GM12878 (cell line): ENCODE measurements around the gene EHBP1L1. TPM values are rescaled to one million over a fixed set of nuclear protein-coding genes. Genes with fewer than 3 reads are reported as not detected.

Experiments
- ATAC-seq: fragments of 200-7000 bp; cut with Tn5 transposase; 3 replicates; pipeline ENCODE4 v1.9.1; 2020; ENCODE audit warnings: mild to moderate bottlenecking, moderate library complexity
- BruUV-seq: library from RNA; stranded (reverse); fragments of 400-500 nt; replicated peaks from 2 replicates; lab custom pipeline; 2021; lab: Mats Ljungman, UMichigan
- CTCF ChIA-PET: fragments of 300-600 bp; sonication (Branson Sonifier 250); formaldehyde crosslinking; extraction: SDS; loops from one replicate; lab custom pipeline; 2021; ENCODE audit warnings: inconsistent platforms; lab: Yijun Ruan, JAX
- POLR2A ChIA-PET: fragments of 350-600 bp; formaldehyde crosslinking; extraction: SDS; loops from one replicate; lab custom pipeline; 2021; ENCODE audit warnings: inconsistent platforms; lab: Charles Lee
- RAD21 ChIA-PET: fragments of 300-600 bp; sonication (Branson Sonifier 250); formaldehyde crosslinking; loops from one replicate; lab custom pipeline; 2023; ENCODE audit warnings: antibody characterized with exemption; ENCODE audit not compliant: unreplicated experiment; lab: Charles Lee
- SMC1A ChIA-PET: fragments of 300-600 bp; sonication (Branson Sonifier 250); formaldehyde crosslinking; loops from one replicate; lab custom pipeline; 2023; ENCODE audit not compliant: unreplicated experiment, uncharacterized antibody; lab: Charles Lee
- DNase-seq: peaks from one replicate; pipeline ENCODE4 v3.0.0-alpha.2; 2011; ENCODE audit warnings: low read depth, low spot score
- FAIRE-seq: peaks from 3 replicates; lab custom pipeline; 2011; peaks lifted over from hg19 to GRCh38; lab: Jason Lieb, UNC
- H2AFZ ChIP-seq: 2 replicates; pipeline ENCODE4 v1.6.0; 2011; ENCODE audit warnings: low read depth, low read length, control low read depth; ENCODE audit not compliant: control insufficient read depth
- H3K27ac ChIP-seq: 2 replicates; pipeline ENCODE4 v1.5.1; 2011; ENCODE audit warnings: control low read depth; ENCODE audit not compliant: control insufficient read depth, insufficient read depth
- H3K27me3 ChIP-seq, 2 experiments: replicated peaks in 1 of 2; 2 replicates each; pipeline versions ENCODE4 v1.6.0 to v1.6.1; 2011; ENCODE audit warnings: low read length in 1 of 2; ENCODE audit not compliant: control insufficient read depth in 2 of 2, insufficient read depth in 2 of 2
- H3K36me3 ChIP-seq, 2 experiments: 2 replicates each; pipeline ENCODE4 v1.5.1; 2011; ENCODE audit warnings: low read length in 1 of 2; ENCODE audit not compliant: control insufficient read depth in 2 of 2, insufficient read depth in 2 of 2
- H3K4me1 ChIP-seq: 2 replicates; pipeline ENCODE4 v1.6.1; 2011; ENCODE audit warnings: mild to moderate bottlenecking, low read length, moderate library complexity, mixed read lengths; ENCODE audit not compliant: control insufficient read depth, insufficient read depth
- H3K4me2 ChIP-seq: 2 replicates; pipeline ENCODE4 v1.6.0; 2011; ENCODE audit warnings: control low read depth; ENCODE audit not compliant: control insufficient read depth, insufficient read depth
- H3K4me3 ChIP-seq: fragments of 200-600 bp; sonication (generic); 2 replicates; pipeline ENCODE4 v1.5.1; 2016
- H3K79me2 ChIP-seq: 2 replicates; pipeline ENCODE4 v1.6.0; 2011; ENCODE audit warnings: low read length; ENCODE audit not compliant: control insufficient read depth, insufficient read depth
- H3K9ac ChIP-seq: 2 replicates; pipeline ENCODE4 v1.8.0; 2011; ENCODE audit warnings: low read length, control low read depth, mixed read lengths; ENCODE audit not compliant: control insufficient read depth, insufficient read depth
- H3K9me3 ChIP-seq: replicated peaks from 3 replicates; pipeline ENCODE4 v1.5.1; 2011; ENCODE audit warnings: mild to moderate bottlenecking, low read length; ENCODE audit not compliant: control insufficient read depth, insufficient read depth
- H4K20me1 ChIP-seq: 2 replicates; pipeline ENCODE4 v1.6.0; 2011; ENCODE audit not compliant: control insufficient read depth, insufficient read depth
- BACH1 ChIP-seq: fragments of 450-650 bp; IDR thresholded peaks from 2 replicates; pipeline ENCODE4 v1.6.1; 2017; ENCODE audit warnings: mild to moderate bottlenecking, borderline replicate concordance
- BCL11A ChIP-seq: IDR thresholded peaks from 2 replicates; pipeline ENCODE4 v1.6.1; 2011; ENCODE audit warnings: low read depth, low read length
- FOXK2 ChIP-seq: fragments of 450-650 bp; IDR thresholded peaks from 2 replicates; pipeline ENCODE4 v1.6.1; 2017; ENCODE audit warnings: mild to moderate bottlenecking, moderate library complexity
- FOXM1 ChIP-seq: IDR thresholded peaks from 2 replicates; pipeline ENCODE4 v1.6.1; 2012; ENCODE audit warnings: low read depth, mild to moderate bottlenecking, inconsistent platforms, low read length, moderate library complexity
- HDAC6 ChIP-seq: fragments of 200-600 bp; sonication (generic); IDR thresholded peaks from one replicate; pipeline ENCODE4 v1.8.0; 2017; ENCODE audit warnings: antibody characterized with exemption; ENCODE audit not compliant: unreplicated experiment
- POLR2AphosphoS2 ChIP-seq: IDR thresholded peaks from 2 replicates; pipeline ENCODE4 v1.6.1; 2011; ENCODE audit warnings: low read depth, mild to moderate bottlenecking, low read length, improper control_type of control experiment, moderate library complexity
- SREBF1 ChIP-seq: IDR thresholded peaks from 2 replicates; pipeline ENCODE4 v1.6.1; 2012; ENCODE audit warnings: mild to moderate bottlenecking, low read length
- TBL1XR1 ChIP-seq: IDR thresholded peaks from 2 replicates; pipeline ENCODE4 v1.6.1; 2012; ENCODE audit warnings: low read depth, low read length, improper control_type of control experiment
- TCF12 ChIP-seq: IDR thresholded peaks from 2 replicates; pipeline ENCODE4 v1.6.1; 2011; ENCODE audit warnings: low read depth, mild to moderate bottlenecking, low read length
- ZNF207 ChIP-seq: fragments of 450-650 bp; IDR thresholded peaks from 2 replicates; pipeline ENCODE4 v1.6.1; 2014; ENCODE audit warnings: antibody characterized with exemption, mild to moderate bottlenecking, borderline replicate concordance
- ZZZ3 ChIP-seq: IDR thresholded peaks from 2 replicates; pipeline ENCODE4 v1.6.1; 2011; ENCODE audit warnings: low read depth; ENCODE audit not compliant: control insufficient read depth, insufficient read length
- WGBS: methylation state at CpG from one replicate; pipeline ENCODE4 v1.1.6; 2016; ENCODE audit warnings: low lambda C conversion rate; ENCODE audit not compliant: insufficient replicate concordance, insufficient coverage; ENCODE audit errors: missing lambda C conversion rate; 5-methylcytosine and 5-hydroxymethylcytosine counted together
- in situ Hi-C: fragments of 300-500 bp; cut with MboI; formaldehyde crosslinking; loops from 9 replicates; pipeline ENCODE4 v1.14.3; 2018; ENCODE audit warnings: mixed read lengths
- intact Hi-C: fragments of 100-400 bp; cut with micrococcal nuclease; formaldehyde crosslinking; loops from one replicate; pipeline ENCODE4 v1.14.2; 2022; ENCODE audit not compliant: unreplicated experiment
- polyA plus RNA-seq, 11 experiments: library from polyadenylated mRNA; depleted of rRNA in 4 of 11; unstranded in 6 of 11; stranded (reverse) in 5 of 11; fragments of >200 nt; fragmentation: Nextera tagmentation in 4 of 11; fragmentation: Illumina TruSeq in 1 of 11; extraction: Ambion mirVana in 4 of 11; extraction: Trizol in 1 of 11; gene quantifications; 1 replicate in 1 of 11; 2 replicates in 10 of 11; pipeline versions ENCODE4 v1.2.1 to v1.2.3, GENCODE V29; 2011 to 2016; ENCODE audit warnings: inconsistent platforms in 2 of 11, missing spikeins in 2 of 11, low read depth in 1 of 11
- total RNA-seq, 4 experiments: library from RNA; depleted of rRNA in 3 of 4; stranded (reverse); fragments of >200 nt in 3 of 4; fragmentation: Illumina TruSeq in 1 of 4; extraction: Trizol in 1 of 4; gene quantifications; 2 replicates each; pipeline versions ENCODE4 v1.2.1 to v1.2.3, GENCODE V29; 2013 to 2021
- TF ChIP-seq, protein P1 (sequence below): fragments of 450-650 bp; formaldehyde crosslinking; IDR thresholded peaks from 2 replicates; pipeline ENCODE4 v1.4.0; 2022; ENCODE audit warnings: mild to moderate bottlenecking, moderate library complexity
- TF ChIP-seq, protein P2 (sequence below): IDR thresholded peaks from 2 replicates; pipeline ENCODE4 v1.6.1; 2011; ENCODE audit warnings: low read depth, mild to moderate bottlenecking, low read length, moderate library complexity, borderline replicate concordance; ENCODE audit errors: extremely low read depth

Gene EHBP1L1
- total and polyA plus RNA-seq, 10 of the 15 experiments (the other 5 are each of a cell fraction or from before 2014, with no cell fraction given): 0.06 to 99.4 (median 32.7) TPM

DNA sequence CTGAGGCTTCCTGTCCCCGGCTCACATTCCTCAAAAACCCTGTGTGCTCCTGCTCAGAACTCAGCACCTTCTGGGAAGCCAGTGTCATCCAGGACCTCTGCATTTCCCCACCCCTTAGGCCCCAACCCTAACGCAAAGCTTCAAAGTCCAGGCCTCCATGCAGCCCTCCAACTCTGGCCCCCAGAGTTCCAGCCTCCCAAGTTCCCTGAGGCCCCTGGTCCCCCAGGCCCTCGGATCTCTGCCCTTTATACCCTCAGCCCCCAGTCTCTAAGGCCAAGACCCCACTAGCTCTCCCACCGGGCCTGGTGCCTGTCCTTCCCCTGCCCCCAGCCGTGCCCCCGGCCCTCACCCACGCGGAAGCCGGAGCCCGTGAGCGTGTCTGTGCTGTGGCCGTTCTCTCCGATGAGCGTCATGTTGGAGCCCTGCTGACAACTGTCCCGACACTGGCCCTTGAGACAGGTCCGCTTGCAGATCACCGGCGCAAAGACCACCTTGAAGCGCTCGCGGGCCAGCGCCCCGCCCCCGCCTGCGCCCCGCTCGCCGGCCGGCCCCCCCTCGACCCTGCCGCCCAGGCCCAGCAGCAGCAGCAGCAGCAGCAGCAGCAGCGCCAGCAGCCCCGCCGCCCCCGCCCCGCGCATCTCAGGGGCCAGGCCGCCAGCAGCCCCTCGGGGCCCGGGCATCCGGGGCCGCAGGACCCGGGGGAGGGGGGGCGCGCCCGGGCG is 18.4 kb upstream of the EHBP1L1 start:
- ATAC-seq: no peak
- no peaks in the 10 kb centered on the region for H4K20me1 ChIP-seq
- no peaks in the 10 kb centered on the region for H3K9me3 ChIP-seq
- POLR2A ChIA-PET: no interaction called here
- no peaks in the 10 kb centered on the region; a peak in 2 of 4 replicates for H3K27me3 ChIP-seq
- no peak overlapping the region for H3K4me3 ChIP-seq
- 65% methylated on average over 14 of the region's 47 CpGs for WGBS
- no peaks in the 10 kb centered on the region for H3K36me3 ChIP-seq
- no peaks in the 10 kb centered on the region for H3K79me2 ChIP-seq
- BruUV-seq: no TSS peak
- no peak for TF ChIP-seq FOXK2
- TF ChIP-seq, protein P1, sequence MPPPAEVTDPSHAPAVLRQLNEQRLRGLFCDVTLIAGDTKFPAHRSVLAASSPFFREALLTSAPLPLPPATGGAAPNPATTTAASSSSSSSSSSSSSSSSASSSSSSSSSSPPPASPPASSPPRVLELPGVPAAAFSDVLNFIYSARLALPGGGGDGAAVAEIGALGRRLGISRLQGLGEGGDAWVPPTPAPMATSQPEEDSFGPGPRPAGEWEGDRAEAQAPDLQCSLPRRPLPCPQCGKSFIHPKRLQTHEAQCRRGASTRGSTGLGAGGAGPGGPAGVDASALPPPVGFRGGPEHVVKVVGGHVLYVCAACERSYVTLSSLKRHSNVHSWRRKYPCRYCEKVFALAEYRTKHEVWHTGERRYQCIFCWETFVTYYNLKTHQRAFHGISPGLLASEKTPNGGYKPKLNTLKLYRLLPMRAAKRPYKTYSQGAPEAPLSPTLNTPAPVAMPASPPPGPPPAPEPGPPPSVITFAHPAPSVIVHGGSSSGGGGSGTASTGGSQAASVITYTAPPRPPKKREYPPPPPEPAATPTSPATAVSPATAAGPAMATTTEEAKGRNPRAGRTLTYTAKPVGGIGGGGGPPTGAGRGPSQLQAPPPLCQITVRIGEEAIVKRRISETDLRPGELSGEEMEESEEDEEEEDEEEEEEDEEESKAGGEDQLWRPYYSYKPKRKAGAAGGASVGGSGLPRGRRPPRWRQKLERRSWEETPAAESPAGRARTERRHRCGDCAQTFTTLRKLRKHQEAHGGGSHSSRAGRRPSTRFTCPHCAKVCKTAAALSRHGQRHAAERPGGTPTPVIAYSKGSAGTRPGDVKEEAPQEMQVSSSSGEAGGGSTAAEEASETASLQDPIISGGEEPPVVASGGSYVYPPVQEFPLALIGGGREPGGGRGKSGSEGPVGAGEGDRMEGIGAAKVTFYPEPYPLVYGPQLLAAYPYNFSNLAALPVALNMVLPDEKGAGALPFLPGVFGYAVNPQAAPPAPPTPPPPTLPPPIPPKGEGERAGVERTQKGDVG: no peak
- TF ChIP-seq BCL11A: no peak
- TF ChIP-seq TCF12: no peak
- no peak for TF ChIP-seq FOXM1
- no peak for TF ChIP-seq BACH1
- no peak for TF ChIP-seq POLR2AphosphoS2
- TF ChIP-seq, protein P2, sequence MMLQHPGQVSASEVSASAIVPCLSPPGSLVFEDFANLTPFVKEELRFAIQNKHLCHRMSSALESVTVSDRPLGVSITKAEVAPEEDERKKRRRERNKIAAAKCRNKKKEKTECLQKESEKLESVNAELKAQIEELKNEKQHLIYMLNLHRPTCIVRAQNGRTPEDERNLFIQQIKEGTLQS: no peak
- TF ChIP-seq TBL1XR1: no peak
- no peak for TF ChIP-seq SREBF1
- no peak for TF ChIP-seq HDAC6
- no peak for TF ChIP-seq ZNF207
- no peak for TF ChIP-seq ZZZ3
- TF ChIP-seq, all 136 proteins: peak for 0
- in situ Hi-C loops (no loop called here), intact Hi-C loops (no loop called here)
- no peak overlapping the region for H3K27ac ChIP-seq
- no peak overlapping the region; the same call in 1 of the 2 replicates for H3K9ac ChIP-seq
- RAD21 ChIA-PET: interaction anchor here (1.1 kb wide), 1 partner anchor 17 kb away, joined by 3 read pairs; no protein-coding TSS in a partner anchor
- SMC1A ChIA-PET: interaction anchor here (0.6 kb wide), 1 partner anchor 332 kb away, joined by 3 read pairs; no protein-coding TSS in a partner anchor
- no peak overlapping the region for H3K4me2 ChIP-seq
- H3K4me1 ChIP-seq: no peaks in the 10 kb centered on the region
- CTCF ChIA-PET: interaction anchor here (0.6 kb wide), 1 partner anchor 17 kb away, joined by 3 read pairs; no protein-coding TSS in a partner anchor
- no peak for DNase-seq
- no peak for FAIRE-seq
- H2AFZ ChIP-seq: no peak overlapping the region
